ENCODE measurements around the gene MYO1H.

MYO1H gene

GRCh38 chr12:109493090-109493489, 145.4 kb downstream of the MYO1H start:
- no peak for DNase-seq (ENCODE audit: low read depth, low spot score)

GRCh38 chr12:109493938-109494337, 146.2 kb downstream of the MYO1H start:
- no peak for DNase-seq (ENCODE audit: low read depth, low spot score)

GRCh38 chr12:109494348-109494881, 146.7 kb downstream of the MYO1H start:
- no peak for DNase-seq (ENCODE audit: low read depth, low spot score)

GRCh38 chr12:109495012-109495411, 147.3 kb downstream of the MYO1H start:
- DNase-seq (ENCODE audit: low read depth, low spot score), result no peak

- DNase-seq (ENCODE audit: low read depth, low spot score), result no peak
Measured at GRCh38 chr12:109496306-109496705, 148.6 kb downstream of the MYO1H start.

- no peak for DNase-seq (ENCODE audit: low read depth, low spot score)
Measured at GRCh38 chr12:109497675-109498074, 150.0 kb downstream of the MYO1H start.
